AG04450 (cell line): ENCODE data around the gene ZNF45. TPM values are rescaled to one million over a fixed set of nuclear protein-coding genes. Genes with fewer than 3 reads are reported as not detected.
"Not testable (repeated sequence)": the region's sequence is repeated elsewhere in the genome, so short reads cannot be mapped to it uniquely, and the experiment has no call there.

Source experiments
- CTCF ChIA-PET: fragments of 300-600, 350-600 bp; formaldehyde crosslinking; extraction: SDS; loops from one replicate; lab custom pipeline; 2022; ENCODE audit warnings: antibody characterized with exemption, inconsistent platforms; lab: Charles Lee
- POLR2A ChIA-PET: fragments of 350-600 bp; formaldehyde crosslinking; extraction: SDS; loops from one replicate; lab custom pipeline; 2021; ENCODE audit warnings: antibody characterized with exemption, inconsistent platforms; lab: Yijun Ruan, JAX
- DNase-seq: peaks from one replicate; pipeline ENCODE4 v3.0.0-alpha.2; 2011; ENCODE audit warnings: low read depth, low spot score
- H3K27ac ChIP-seq: one replicate; pipeline ENCODE4 v1.5.1; 2012; ENCODE audit warnings: low read depth, low read length, control low read depth
- H3K27me3 ChIP-seq: one replicate; pipeline ENCODE4 v1.6.0; 2012; ENCODE audit warnings: low read length; ENCODE audit not compliant: control insufficient read depth, insufficient read depth
- H3K4me3 ChIP-seq: 2 replicates; pipeline ENCODE4 v1.5.1; 2011; ENCODE audit warnings: mild to moderate bottlenecking, low read depth, low read length, control low read depth
- H3K9me3 ChIP-seq: 2 replicates; pipeline ENCODE4 v1.5.1; 2012; ENCODE audit warnings: low read length; ENCODE audit not compliant: control insufficient read depth, insufficient read depth
- CTCF ChIP-seq: IDR thresholded peaks from 2 replicates; pipeline ENCODE4 v1.5.1; 2011; ENCODE audit warnings: low read depth, low read length, control low read depth, inconsistent platforms
- polyA plus RNA-seq: library from polyadenylated mRNA; depleted of rRNA; stranded (reverse); fragments of >200 nt; gene quantifications from 2 replicates; pipeline ENCODE4 v1.2.3, GENCODE V29; 2011; rRNA removed
- small RNA-seq: library from RNA; depleted of rRNA; stranded (forward); fragments of <200 nt; gene quantifications from one replicate; pipeline ENCODE3, GENCODE V24; 2012; ENCODE audit warnings: low read depth; ENCODE audit not compliant: insufficient read length

ZNF45 gene
- polyA plus RNA-seq, 1 experiment = 16.1 TPM

DNA sequence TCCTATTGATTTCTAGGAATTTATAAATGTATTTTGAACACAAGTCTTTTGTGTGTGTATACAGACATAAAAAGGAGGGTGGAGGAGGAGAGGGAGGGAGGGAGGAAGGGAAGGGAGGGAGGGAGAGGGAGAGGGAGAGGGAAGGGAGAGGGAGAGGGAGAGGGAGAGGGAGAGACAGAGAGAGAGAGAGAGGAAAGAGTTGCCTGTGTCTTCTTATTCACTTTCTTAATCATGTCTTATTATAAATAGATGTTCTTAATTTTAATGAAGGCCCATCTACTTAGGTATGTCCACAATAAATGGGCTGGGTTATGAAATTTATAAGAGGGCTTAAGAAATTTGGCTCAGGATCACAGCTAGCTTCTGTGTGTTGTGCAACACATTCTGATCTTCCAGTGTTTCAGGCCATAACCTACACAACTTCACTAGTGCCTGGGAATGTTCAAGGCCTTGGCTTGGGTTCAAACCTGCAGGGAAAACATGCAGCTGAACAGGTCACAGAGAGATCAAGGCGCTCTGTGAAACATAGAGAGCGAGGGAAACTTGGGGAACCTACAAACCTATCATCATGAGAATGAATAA lies 39.3 kb downstream of the ZNF45 start:
- TF ChIP-seq CTCF = no peak
- H3K4me3 ChIP-seq = no peak overlapping the region
- no peaks in the 10 kb centered on the region for H3K27me3 ChIP-seq
- H3K9me3 ChIP-seq = peaks cover 4% of the 10 kb centered on the region
- H3K27ac ChIP-seq = no peak overlapping the region
- POLR2A ChIA-PET = no interaction called here
- CTCF ChIA-PET = no interaction called here
- no peak for DNase-seq

GRCh38 chr19:43883864-43884263 lies 51.2 kb downstream of the ZNF45 start, which contains the start of gene ZNF404:
Gene ZNF404 (minus strand): TSS chr19:43883964.
- Histone ChIP-seq H3K27ac (no peak within 1 kb of the TSS), H3K27me3 (no peaks in the 10 kb centered on the region), H3K4me3 (no peak within 1 kb of the TSS), H3K9me3 (peaks cover 19% of the 10 kb centered on the region)
- ChIA-PET POLR2A (no interaction called here), CTCF (no interaction called here)
- DNase-seq = no peak
- TF ChIP-seq CTCF = no peak

DNA sequence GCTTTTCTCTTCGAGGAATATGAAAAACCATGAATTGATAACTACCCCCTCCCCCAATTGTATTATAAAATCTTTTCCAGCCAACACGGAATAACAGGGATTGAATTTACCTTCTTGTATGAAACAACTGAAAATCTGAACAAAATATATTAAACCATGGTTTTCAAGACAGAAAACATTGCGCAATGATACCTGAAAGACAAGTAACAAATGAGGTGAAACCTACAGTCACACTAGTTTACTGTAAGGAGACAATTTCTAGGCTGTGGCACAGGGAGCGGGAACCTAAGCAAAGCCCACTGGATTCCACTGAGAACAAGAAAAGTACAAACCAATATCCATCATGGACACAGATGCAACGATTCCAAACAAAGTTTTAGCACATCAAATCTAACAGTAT lies 54.6 kb downstream of the ZNF45 start:
- H3K27me3 ChIP-seq = no peaks in the 10 kb centered on the region
- TF ChIP-seq CTCF = no peak
- peaks cover 13% of the 10 kb centered on the region for H3K9me3 ChIP-seq
- ChIA-PET CTCF (no interaction called here), POLR2A (no interaction called here)
- H3K27ac ChIP-seq = no peak overlapping the region
- no peak for DNase-seq
- no peak overlapping the region for H3K4me3 ChIP-seq

DNA sequence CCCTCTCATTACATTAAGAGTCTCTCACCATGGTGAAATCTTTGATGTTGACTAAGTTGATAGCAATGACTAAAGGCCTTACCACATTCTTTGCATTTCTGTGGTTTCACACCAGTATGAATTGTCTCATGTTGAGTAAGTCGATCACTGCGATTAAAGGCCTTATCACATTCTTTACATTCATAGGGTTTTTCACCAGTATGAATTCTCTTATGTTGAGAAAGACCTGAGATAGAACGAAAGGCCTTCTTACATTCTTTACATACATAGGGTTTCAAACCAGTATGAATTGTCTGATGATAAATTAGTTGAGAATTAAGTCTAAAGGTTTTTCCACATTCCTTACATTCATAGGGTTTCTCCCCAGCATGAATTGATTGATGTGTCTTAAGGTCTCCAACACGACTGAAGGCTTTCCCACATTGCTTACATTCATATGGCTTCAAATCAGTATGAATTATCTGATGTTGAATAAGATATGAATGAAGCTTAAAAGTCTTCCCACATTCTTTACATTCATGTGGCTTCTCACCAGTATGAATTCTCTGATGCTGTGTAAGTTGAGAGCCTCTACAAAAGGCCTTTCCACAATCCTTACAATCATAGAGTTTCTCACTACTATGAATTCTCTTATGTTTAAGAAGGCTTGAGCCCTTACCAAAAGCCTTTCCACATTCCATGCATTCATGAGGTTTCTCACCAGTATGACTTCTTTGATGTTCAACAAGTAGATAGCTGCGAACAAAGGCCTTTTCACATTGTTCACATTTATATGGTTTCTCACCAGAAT lies 62.3 kb downstream of the ZNF45 start:
- no peak overlapping the region for H3K27ac ChIP-seq
- H3K9me3 ChIP-seq = peaks cover 15% of the 10 kb centered on the region
- DNase-seq = no peak
- POLR2A ChIA-PET = no interaction called here
- CTCF ChIA-PET = no interaction called here
- TF ChIP-seq CTCF = no peak
- H3K4me3 ChIP-seq = no peak overlapping the region
- no peaks in the 10 kb centered on the region for H3K27me3 ChIP-seq

- DNase-seq, POLR2A ChIA-PET, H3K4me3 ChIP-seq, CTCF ChIA-PET, H3K27ac ChIP-seq, H3K27me3 ChIP-seq: not testable (repeated sequence)
- H3K9me3 ChIP-seq = peaks cover 22% of the 10 kb centered on the region
Observed at GRCh38 chr19:43866923-43867322, 68.2 kb downstream of the ZNF45 start.

Small RNAs within 50 kb of the gene (small RNA-seq; reads per million reads assigned to genes)
- gene AC006213.5 = not detected

Other genes with a start within 250 kb of the ZNF45 start
- not detected in 2 replicates for gene IRGC, start 219.2 kb downstream of the ZNF45 start, polyA plus RNA-seq
- 9.2 and 12.1 TPM in 2 replicates for gene SMG9, start 180.3 kb downstream of the ZNF45 start, polyA plus RNA-seq
- gene KCNN4, start 154.3 kb downstream of the ZNF45 start, polyA plus RNA-seq = 0.12 and 0.32 TPM in 2 replicates
- gene LYPD5, start 132.8 kb downstream of the ZNF45 start, polyA plus RNA-seq = 0.66 and 0.88 TPM in 2 replicates
- 5.6 and 7.9 TPM in 2 replicates for gene ZNF283, start 108.0 kb downstream of the ZNF45 start, polyA plus RNA-seq
- gene ZNF404, start 51.3 kb downstream of the ZNF45 start, polyA plus RNA-seq = 3.4 and 4.8 TPM in 2 replicates
- gene ZNF221, start 15.9 kb upstream of the ZNF45 start, polyA plus RNA-seq = 2.5 and 3.0 TPM in 2 replicates
- 6.8 and 8.2 TPM in 2 replicates for gene ZNF155, start 48.9 kb upstream of the ZNF45 start, polyA plus RNA-seq
- 2.8 and 4.0 TPM in 2 replicates for gene ZNF230, start 67.7 kb upstream of the ZNF45 start, polyA plus RNA-seq
- 5.1 and 6.9 TPM in 2 replicates for gene ZNF222, start 90.1 kb upstream of the ZNF45 start, polyA plus RNA-seq
- gene ZNF223, start 116.8 kb upstream of the ZNF45 start, polyA plus RNA-seq = 4.2 and 5.3 TPM in 2 replicates
- 1.5 and 1.6 TPM in 2 replicates for gene ZNF284, start 136.9 kb upstream of the ZNF45 start, polyA plus RNA-seq
- 14.4 and 17.5 TPM in 2 replicates for gene ZNF224, start 159.1 kb upstream of the ZNF45 start, polyA plus RNA-seq
- 3.1 and 5.1 TPM in 2 replicates for gene ZNF225, start 178.1 kb upstream of the ZNF45 start, polyA plus RNA-seq
- 6.0 and 6.5 TPM in 2 replicates for gene ZNF234, start 206.3 kb upstream of the ZNF45 start, polyA plus RNA-seq
- gene ZNF226, start 229.8 kb upstream of the ZNF45 start, polyA plus RNA-seq = 30.5 and 36.1 TPM in 2 replicates